H1 (cell line): Measurements from ENCODE around the gene PPP1R12C. TPM values are rescaled to one million over a fixed set of nuclear protein-coding genes. Genes with fewer than 3 reads are reported as not detected.

Experiments used
- CTCF ChIA-PET: fragments of 300-600 bp; sonication (Branson Sonifier 250); formaldehyde crosslinking; loops from one replicate; lab custom pipeline; 2021; ENCODE audit not compliant: partially characterized antibody; lab: Charles Lee
- POLR2A ChIA-PET: fragments of 300-600 bp; sonication (Branson Sonifier 250); formaldehyde crosslinking; loops from one replicate; lab custom pipeline; 2021; ENCODE audit warnings: inconsistent platforms; ENCODE audit not compliant: partially characterized antibody; lab: Charles Lee
- DNase-seq, 2 experiments: peaks; one replicate each; pipeline versions ENCODE4 v3.0.0 to v3.0.0-alpha.2; 2010 to 2022; ENCODE audit warnings: low spot score in 2 of 2, low read depth in 1 of 2, mixed read lengths in 1 of 2
- FAIRE-seq: peaks from 2 replicates; lab custom pipeline; 2011; peaks lifted over from hg19 to GRCh38; lab: Jason Lieb, UNC
- H2AFZ ChIP-seq: 2 replicates; pipeline ENCODE4 v1.8.1; 2012; ENCODE audit warnings: low read length, inconsistent platforms
- H2AK5ac ChIP-seq: 2 replicates; pipeline ENCODE4 v1.6.1; 2013; ENCODE audit warnings: low read depth, low read length
- H2BK120ac ChIP-seq: replicated peaks from 2 replicates; pipeline ENCODE3; 2013; ENCODE audit warnings: low read depth, low read length, inconsistent platforms
- H2BK12ac ChIP-seq: 2 replicates; pipeline ENCODE4 v1.6.1; 2013; ENCODE audit warnings: low read depth, low read length
- H2BK15ac ChIP-seq: 2 replicates; pipeline ENCODE4 v1.6.1; 2013; ENCODE audit warnings: low read length
- H2BK20ac ChIP-seq: 2 replicates; pipeline ENCODE4 v1.6.1; 2013; ENCODE audit warnings: low read length
- H2BK5ac ChIP-seq: 2 replicates; pipeline ENCODE4 v1.6.1; 2013; ENCODE audit warnings: low read depth, low read length
- H3K14ac ChIP-seq: 2 replicates; pipeline ENCODE4 v1.6.1; 2013; ENCODE audit warnings: inconsistent platforms; ENCODE audit not compliant: insufficient read length
- H3K18ac ChIP-seq: 2 replicates; pipeline ENCODE4 v1.6.1; 2013; ENCODE audit warnings: low read length; ENCODE audit errors: extremely low read depth
- H3K23ac ChIP-seq: 2 replicates; pipeline ENCODE4 v1.6.1; 2013; ENCODE audit warnings: inconsistent platforms; ENCODE audit not compliant: insufficient read length
- H3K23me2 ChIP-seq: 2 replicates; pipeline ENCODE4 v1.6.1; 2013; ENCODE audit warnings: low read depth, low read length
- H3K27ac ChIP-seq: 2 replicates; pipeline ENCODE4 v1.6.1; 2011; ENCODE audit warnings: low read depth, low read length, inconsistent platforms
- H3K27me3 ChIP-seq, 4 experiments: replicated peaks in 1 of 4; 1 replicate in 1 of 4; 2 replicates in 3 of 4; pipeline versions ENCODE4 v1.6.1 to v1.8.1; 2011 to 2013; ENCODE audit warnings: low read length in 3 of 4, mild to moderate bottlenecking in 3 of 4, inconsistent platforms in 2 of 4, mixed read lengths in 2 of 4, moderate library complexity in 1 of 4; ENCODE audit not compliant: control insufficient read depth in 3 of 4, insufficient read depth in 3 of 4; ENCODE audit errors: extremely low read depth in 1 of 4
- H3K36me3 ChIP-seq, 4 experiments: 2 replicates each; pipeline versions ENCODE4 v1.6.1 to v1.8.1; 2011 to 2013; ENCODE audit warnings: mild to moderate bottlenecking in 4 of 4, low read length in 3 of 4, moderate library complexity in 2 of 4, control low read depth in 1 of 4, inconsistent platforms in 1 of 4; ENCODE audit not compliant: insufficient read depth in 4 of 4, control insufficient read depth in 2 of 4
- H3K4ac ChIP-seq: replicated peaks from 2 replicates; pipeline ENCODE3; 2013; ENCODE audit warnings: low read length, low read depth, mixed read lengths, inconsistent platforms; ENCODE audit not compliant: insufficient read length
- H3K4me1 ChIP-seq, 4 experiments: replicated peaks in 1 of 4; 1 replicate in 1 of 4; 2 replicates in 3 of 4; pipeline versions ENCODE4 v1.6.1 to v1.8.1; 2011 to 2013; ENCODE audit warnings: low read length in 3 of 4, inconsistent platforms in 2 of 4, mixed read lengths in 1 of 4; ENCODE audit not compliant: insufficient read depth in 4 of 4, control insufficient read depth in 3 of 4
- H3K4me2 ChIP-seq, 2 experiments: 2 replicates each; pipeline versions ENCODE4 v1.6.1 to v1.8.1; 2011 to 2013; ENCODE audit warnings: low read depth in 2 of 2, low read length in 2 of 2, control low read depth in 1 of 2, inconsistent platforms in 1 of 2, mild to moderate bottlenecking in 1 of 2; ENCODE audit not compliant: insufficient read depth in 1 of 2
- H3K4me3 ChIP-seq, 4 experiments: fragments of 200-600, 300-600 bp in 1 of 4; sonication (generic), shearing (Covaris generic), sonication (Bioruptor Twin) in 1 of 4; 2 replicates each; pipeline versions ENCODE4 v1.5.1 to v1.8.1; 2011 to 2016; ENCODE audit warnings: low read length in 4 of 4, low read depth in 3 of 4, control low read depth in 2 of 4, inconsistent platforms in 2 of 4, mild to moderate bottlenecking in 2 of 4, mixed read lengths in 1 of 4, moderate library complexity in 1 of 4; ENCODE audit not compliant: insufficient read depth in 2 of 4; ENCODE audit errors: extremely low read depth in 1 of 4
- H3K56ac ChIP-seq: replicated peaks from 2 replicates; pipeline ENCODE3; 2013; ENCODE audit warnings: low read depth, mild to moderate bottlenecking, mixed read lengths, low read length, inconsistent platforms; ENCODE audit not compliant: insufficient read length
- H3K79me1 ChIP-seq: 2 replicates; pipeline ENCODE4 v1.6.1; 2013; ENCODE audit warnings: low read depth, low read length, control low read depth
- H3K79me2 ChIP-seq, 2 experiments: 2 replicates each; pipeline versions ENCODE4 v1.6.1 to v1.8.1; 2012 to 2013; ENCODE audit warnings: low read length in 2 of 2, mild to moderate bottlenecking in 2 of 2, inconsistent platforms in 1 of 2; ENCODE audit not compliant: insufficient read depth in 2 of 2, control insufficient read depth in 1 of 2
- H3K9ac ChIP-seq, 4 experiments: replicated peaks in 1 of 4; 1 replicate in 1 of 4; 2 replicates in 3 of 4; pipeline versions ENCODE4 v1.6.1 to v1.8.1; 2011 to 2013; ENCODE audit warnings: low read depth in 3 of 4, low read length in 3 of 4, control low read depth in 2 of 4, mild to moderate bottlenecking in 2 of 4, moderate library complexity in 2 of 4, inconsistent platforms in 1 of 4; ENCODE audit errors: extremely low read depth in 1 of 4
- H3K9me3 ChIP-seq, 2 experiments: 2 replicates each; pipeline versions ENCODE4 v1.6.1 to v1.8.1; 2012 to 2013; ENCODE audit warnings: mild to moderate bottlenecking in 2 of 2, moderate library complexity in 2 of 2, control low read depth in 1 of 2, inconsistent platforms in 1 of 2, low read depth in 1 of 2, low read length in 1 of 2, mixed read lengths in 1 of 2; ENCODE audit not compliant: insufficient read depth in 2 of 2
- H4K20me1 ChIP-seq, 2 experiments: replicated peaks in 1 of 2; 2 replicates each; pipeline versions ENCODE3 to v1.8.1; 2011 to 2013; ENCODE audit warnings: inconsistent platforms in 2 of 2, low read length in 2 of 2, mild to moderate bottlenecking in 1 of 2; ENCODE audit not compliant: insufficient read depth in 2 of 2, control insufficient read depth in 1 of 2
- H4K5ac ChIP-seq: 2 replicates; pipeline ENCODE4 v1.6.1; 2013; ENCODE audit warnings: low read length, low read depth, mixed read lengths, inconsistent platforms; ENCODE audit not compliant: insufficient read length
- H4K8ac ChIP-seq: 2 replicates; pipeline ENCODE4 v1.8.0; 2013; ENCODE audit warnings: mild to moderate bottlenecking, moderate library complexity, low read length, inconsistent platforms; ENCODE audit not compliant: insufficient read depth; ENCODE audit errors: extremely low read depth
- H4K91ac ChIP-seq: replicated peaks from 2 replicates; pipeline ENCODE3; 2013; ENCODE audit warnings: low read length, mixed read lengths, inconsistent platforms; ENCODE audit not compliant: insufficient read length
- CREB1 ChIP-seq: IDR thresholded peaks from 2 replicates; pipeline ENCODE4 v1.6.1; 2012; ENCODE audit warnings: inconsistent platforms
- KDM4A ChIP-seq: IDR thresholded peaks from one replicate; pipeline ENCODE4 v1.7.1; 2012; ENCODE audit warnings: low read depth, mild to moderate bottlenecking, moderate library complexity, low read length, inconsistent platforms; ENCODE audit not compliant: severe bottlenecking
- POU5F1 ChIP-seq: IDR thresholded peaks from 2 replicates; pipeline ENCODE4 v1.6.1; 2011; ENCODE audit warnings: low read depth, mild to moderate bottlenecking, low read length, moderate library complexity
- RNF2 ChIP-seq: fragments of 200-900, 300-1000 bp; sonication (generic); IDR thresholded peaks from 2 replicates; pipeline ENCODE4 v1.7.1; 2016; ENCODE audit warnings: borderline replicate concordance, low read depth, mild to moderate bottlenecking, antibody characterized with exemption, low read length; ENCODE audit not compliant: poor library complexity, severe bottlenecking; ENCODE audit errors: missing control alignments
- SIN3A ChIP-seq, 2 experiments: IDR thresholded peaks in 1 of 2; conservative IDR thresholded peaks in 1 of 2; 2 replicates each; pipeline ENCODE4 v1.6.1; 2011 to 2012; ENCODE audit warnings: low read length in 2 of 2, improper control_type of control experiment in 1 of 2, low read depth in 1 of 2, mild to moderate bottlenecking in 1 of 2
- SRF ChIP-seq: IDR thresholded peaks from 2 replicates; pipeline ENCODE4 v1.6.1; 2011; ENCODE audit warnings: mild to moderate bottlenecking, low read depth, low read length, moderate library complexity
- TAF7 ChIP-seq: optimal IDR thresholded peaks from 2 replicates; pipeline ENCODE3; 2011; ENCODE audit warnings: low read depth, mild to moderate bottlenecking, inconsistent platforms, low read length, moderate library complexity, borderline replicate concordance
- TBP ChIP-seq: IDR thresholded peaks from 2 replicates; pipeline ENCODE4 v1.6.1; 2011; ENCODE audit warnings: low read depth, low read length, improper control_type of control experiment
- WGBS, 2 experiments: shearing (Covaris generic) in 1 of 2; methylation state at CpG; one replicate each; pipeline versions ENCODE4 v1.1.6 to v1.1.7; 2013 to 2015; ENCODE audit warnings: low lambda C conversion rate in 2 of 2, mixed read lengths in 2 of 2, inconsistent platforms in 1 of 2, low coverage in 1 of 2, missing lambda C conversion rate in 1 of 2; ENCODE audit not compliant: insufficient replicate concordance in 2 of 2, insufficient coverage in 1 of 2, insufficient read length in 1 of 2; ENCODE audit errors: extremely low coverage in 1 of 2, missing lambda C conversion rate in 1 of 2; 5-methylcytosine and 5-hydroxymethylcytosine counted together
- polyA plus RNA-seq, 7 experiments: library from polyadenylated mRNA; depleted of rRNA in 3 of 7; stranded (reverse) in 5 of 7; unstranded in 2 of 7; fragments of >200 nt in 5 of 7; fragments of 200-250 nt in 2 of 7; gene quantifications; 1 replicate in 5 of 7; 2 replicates in 1 of 7; 4 replicates in 1 of 7; pipeline versions ENCODE4 v1.2.1 to v1.2.3, GENCODE V29; 2011 to 2013; ENCODE audit warnings: missing spikeins in 2 of 7, mixed read lengths in 2 of 7
- total RNA-seq: library from RNA; stranded (reverse); fragmentation: NEBNext Ultra II Directional; extraction: Animal tissue kit (Norgen Biotek cat#: 25700); gene quantifications from 2 replicates; pipeline ENCODE4 v1.2.1, GENCODE V29; 2021
- TF ChIP-seq, protein P1 (sequence below): IDR thresholded peaks from 2 replicates; pipeline ENCODE4 v1.6.1; 2011; ENCODE audit warnings: low read length, improper control_type of control experiment

The PPP1R12C gene
- total and polyA plus RNA-seq, 2 of the 8 experiments (the other 6 are each of a cell fraction or from before 2014, with no cell fraction given): 31.7 to 71.5 TPM

DNA sequence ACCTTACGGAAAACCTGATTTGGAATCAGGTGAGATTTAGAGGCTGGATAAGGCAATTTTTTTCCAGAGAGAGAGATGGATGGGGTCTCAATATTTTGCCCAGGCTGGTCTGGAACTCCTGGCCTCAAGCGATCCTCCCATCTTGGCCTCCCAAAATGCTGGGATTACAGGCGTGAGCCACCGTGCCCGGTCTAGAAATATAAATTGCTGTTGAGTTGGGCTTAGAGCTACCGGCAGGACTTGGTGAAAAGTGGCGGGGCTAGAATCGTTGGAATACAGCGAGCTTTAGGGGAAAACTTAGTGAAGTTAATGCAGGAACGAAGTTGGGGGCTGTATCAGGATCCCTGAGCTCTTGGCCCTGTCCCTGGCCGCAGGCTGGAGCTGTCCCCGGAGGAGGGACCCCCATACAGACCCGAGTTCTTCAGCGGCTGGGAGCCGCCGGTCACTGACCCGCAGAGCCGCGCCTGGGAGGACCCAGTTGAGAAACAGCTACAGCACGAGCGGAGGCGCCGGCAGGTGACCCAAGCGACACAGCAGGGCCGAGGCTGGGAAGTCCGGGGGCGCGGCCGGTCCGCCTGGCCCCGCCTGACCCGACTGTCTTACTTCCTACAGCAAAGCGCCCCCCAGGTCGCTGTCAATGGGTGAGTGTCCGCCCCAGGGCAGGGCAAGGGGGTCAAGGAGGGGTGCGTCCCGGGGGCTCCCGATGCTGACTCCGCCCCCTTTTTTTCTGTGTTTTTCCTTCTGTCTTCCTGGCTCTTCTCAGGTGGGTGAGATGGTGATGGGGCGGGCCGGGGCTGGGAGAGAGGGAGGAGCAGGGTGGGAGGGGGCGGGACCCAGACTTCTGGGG lies 34.2 kb downstream of the PPP1R12C start:
- H2BK20ac ChIP-seq: no peak overlapping the region
- no peak overlapping the region for H2BK5ac ChIP-seq
- peaks cover 0 to 13% (median 9%) of the 10 kb centered on the region in 4 experiments; a peak in 4 of 7 replicates for H3K27me3 ChIP-seq
- H3K4ac ChIP-seq: no peak overlapping the region
- H3K56ac ChIP-seq: no peak overlapping the region
- H2AFZ ChIP-seq: no peak overlapping the region
- no peak overlapping the region for H3K23ac ChIP-seq
- H4K20me1 ChIP-seq: peaks cover 10 to 14% of the 10 kb centered on the region in 2 experiments
- no peak overlapping the region for H4K5ac ChIP-seq
- no peak overlapping the region for H3K18ac ChIP-seq
- H3K79me2 ChIP-seq: no peaks in the 10 kb centered on the region
- H3K14ac ChIP-seq: no peak overlapping the region
- DNase-seq (peak in 1 of 2 experiments; percentile 74), FAIRE-seq (no peak)
- no peak overlapping the region for H3K4me3 ChIP-seq
- H3K36me3 ChIP-seq: no peaks in the 10 kb centered on the region
- H3K4me2 ChIP-seq: peak overlapping the region in 1 of 2 experiments; percentile 93; a peak in 2 of 4 replicates
- H3K23me2 ChIP-seq: peaks cover 29% of the 10 kb centered on the region
- no peak overlapping the region for H3K27ac ChIP-seq
- no peaks in the 10 kb centered on the region; the same call in 1 of the 2 replicates for H3K79me1 ChIP-seq
- H3K4me1 ChIP-seq: peaks cover 0 to 24% (median 20%) of the 10 kb centered on the region in 4 experiments; a peak in 6 of 7 replicates
- 82% methylated on average over 33 of the region's 42 CpGs; no CpG with 5 or more reads in 1 of the 2 experiments for WGBS, 2 experiments
- ChIA-PET POLR2A (interaction anchor here (0.9 to 5.1 kb wide), 9 partner anchors 7 to 621 kb away, joined by 4 to 33 read pairs (median 7); partner anchors contain the start of genes PPP1R12C, PPP6R1 and UBE2S), CTCF (interaction anchor here (0.9 kb wide), 1 partner anchor 75 kb away, joined by 3 read pairs; the partner anchor contains the start of gene TNNI3)
- H3K9ac ChIP-seq: no peak overlapping the region
- no peak overlapping the region for H2BK12ac ChIP-seq
- no peak overlapping the region for H2BK120ac ChIP-seq
- H2AK5ac ChIP-seq: no peak overlapping the region
- H4K91ac ChIP-seq: no peak overlapping the region
- no peak overlapping the region; the same call in 1 of the 2 replicates for H4K8ac ChIP-seq
- no peaks in the 10 kb centered on the region for H3K9me3 ChIP-seq
- no peak overlapping the region for H2BK15ac ChIP-seq
- no peak for TF ChIP-seq SIN3A (conservative IDR thresholded peaks at IDR 0.05 in 1 of 2, IDR thresholded peaks at IDR 0.05 in 1 of 2; ENCODE audit: low read depth in 1 of 2, low read length in 2 of 2)
- no peak for TF ChIP-seq TBP
- no peak for TF ChIP-seq SRF
- no peak for TF ChIP-seq CREB1
- no peak for TF ChIP-seq RNF2
- TF ChIP-seq, protein P1, sequence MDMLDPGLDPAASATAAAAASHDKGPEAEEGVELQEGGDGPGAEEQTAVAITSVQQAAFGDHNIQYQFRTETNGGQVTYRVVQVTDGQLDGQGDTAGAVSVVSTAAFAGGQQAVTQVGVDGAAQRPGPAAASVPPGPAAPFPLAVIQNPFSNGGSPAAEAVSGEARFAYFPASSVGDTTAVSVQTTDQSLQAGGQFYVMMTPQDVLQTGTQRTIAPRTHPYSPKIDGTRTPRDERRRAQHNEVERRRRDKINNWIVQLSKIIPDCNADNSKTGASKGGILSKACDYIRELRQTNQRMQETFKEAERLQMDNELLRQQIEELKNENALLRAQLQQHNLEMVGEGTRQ: no peak
- no peak for TF ChIP-seq KDM4A
- TF ChIP-seq TAF7: no peak
- TF ChIP-seq POU5F1: no peak
